Measurements from ENCODE around the gene BSPH1. TPM values are rescaled to one million over a fixed set of nuclear protein-coding genes. Genes with fewer than 3 reads are reported as not detected.
"Not testable (repeated sequence)": the region's sequence is repeated elsewhere in the genome, so short reads cannot be mapped to it uniquely, and the experiment has no call there.

Gene BSPH1
- total RNA-seq, 1 donor from 2014 or later, result not detected

DNA sequence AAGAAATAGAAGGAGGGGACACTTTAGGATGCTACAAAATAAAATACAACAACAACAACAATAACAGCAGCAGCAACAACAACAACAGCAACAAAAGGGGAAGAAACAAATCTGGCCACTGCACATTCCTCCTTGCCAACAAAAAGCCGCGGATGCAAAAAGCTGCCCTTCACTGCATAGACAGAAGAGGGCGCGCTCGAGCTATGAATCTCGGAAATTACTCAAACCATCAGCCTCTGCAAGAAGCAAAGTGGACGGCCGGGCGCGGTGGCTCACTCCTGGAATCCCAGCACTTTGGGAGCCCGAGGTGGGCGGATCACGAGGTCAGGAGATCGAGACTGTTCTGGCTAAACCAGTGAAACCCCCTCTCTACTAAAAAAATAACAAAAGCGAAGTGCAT lies 71.9 kb downstream of the BSPH1 start:
- DNase-seq (ENCODE audit: low read depth in 2 of 2), result not testable (repeated sequence)

Other genes with a start within 250 kb of the BSPH1 start
- gene NOP53, start 246.6 kb downstream of the BSPH1 start, total RNA-seq, result 71.5 and 106 TPM in 2 replicates
- gene SELENOW, start 213.5 kb downstream of the BSPH1 start, total RNA-seq, result 200 and 277 TPM in 2 replicates
- gene TPRX1, start 187.6 kb downstream of the BSPH1 start, total RNA-seq, result not detected in 2 replicates
- not detected in 2 replicates for gene CRX, start 170.2 kb downstream of the BSPH1 start, total RNA-seq
- not detected in 2 replicates for gene TPRX2, start 132.9 kb downstream of the BSPH1 start, total RNA-seq
- not detected in 2 replicates for gene SULT2A1, start 105.9 kb downstream of the BSPH1 start, total RNA-seq
- gene ELSPBP1, start 2.5 kb upstream of the BSPH1 start, total RNA-seq, result not detected in 2 replicates
- not detected in 2 replicates for gene CABP5, start 51.9 kb upstream of the BSPH1 start, total RNA-seq
- 67.7 and 108 TPM in 2 replicates for gene PLA2G4C, start 118.6 kb upstream of the BSPH1 start, total RNA-seq
- 27.3 and 37.5 TPM in 2 replicates for gene LIG1, start 178.2 kb upstream of the BSPH1 start, total RNA-seq
- gene ZSWIM9, start 178.5 kb upstream of the BSPH1 start, total RNA-seq, result 2.2 and 3.3 TPM in 2 replicates

All from dermis microvascular lymphatic vessel endothelial cell (primary cell).